Fibroblast of upper back skin (primary cell): ENCODE measurements around the gene GAMT.
A peak's percentile ranks its signal among the peaks of the same experiment; 100 is the strongest.

Experiments used
- DNase-seq: peaks from one replicate; pipeline ENCODE4 v3.0.0-alpha.2; 2013

The GAMT gene

GRCh38 chr19:1417681-1418495, 16.5 kb upstream of the GAMT start:
- no peak for DNase-seq

GRCh38 chr19:1417145-1417544, 15.8 kb upstream of the GAMT start:
- peak; percentile 49 for DNase-seq

- DNase-seq, result no peak
Measured at GRCh38 chr19:1416014-1416841, 14.9 kb upstream of the GAMT start.

GRCh38 chr19:1412995-1413800, 11.9 kb upstream of the GAMT start:
- DNase-seq, result no peak

- no peak for DNase-seq
Measured at GRCh38 chr19:1412323-1412923, 11.1 kb upstream of the GAMT start.

GRCh38 chr19:1411255-1412191, 10.2 kb upstream of the GAMT start:
- no peak for DNase-seq

GRCh38 chr19:1410789-1411188, 9.4 kb upstream of the GAMT start:
- DNase-seq, result no peak

GRCh38 chr19:1410136-1410786, 8.9 kb upstream of the GAMT start:
- no peak for DNase-seq

- no peak for DNase-seq
Measured at GRCh38 chr19:1409204-1410005, 8.1 kb upstream of the GAMT start.

GRCh38 chr19:1408300-1409203, 7.2 kb upstream of the GAMT start:
- DNase-seq, result peak; percentile 31

GRCh38 chr19:1407528-1408299, 6.4 kb upstream of the GAMT start, which contains the start of gene DAZAP1:
TSS of gene DAZAP1 (plus strand) at chr19:1407586. CDS start at chr19:1407774, 188 bp downstream.
- no peak for DNase-seq

GRCh38 chr19:1406774-1407527, 5.6 kb upstream of the GAMT start:
- DNase-seq, result peak; percentile 98

- DNase-seq, result no peak
Measured at GRCh38 chr19:1402411-1403070, 1.2 kb upstream of the GAMT start.

- DNase-seq, result no peak
Measured at GRCh38 chr19:1401889-1402217, 511 bp upstream of the GAMT start.

GRCh38 chr19:1400281-1401137, 833 bp downstream of the GAMT start:
- no peak for DNase-seq

- no peak for DNase-seq
Measured at GRCh38 chr19:1399745-1400144, 1.6 kb downstream of the GAMT start.
